GM18951 (cell line): ENCODE results near the gene FMOD.
A peak's percentile ranks its signal among the peaks of the same experiment; 100 is the strongest.
"Not testable (repeated sequence)": the region's sequence is repeated elsewhere in the genome, so short reads cannot be mapped to it uniquely, and the experiment has no call there.

Source experiments
- POLR2A ChIP-seq: IDR thresholded peaks from 4 replicates; pipeline ENCODE4 v1.6.1; 2011; ENCODE audit warnings: mild to moderate bottlenecking; ENCODE audit not compliant: insufficient read length, insufficient read depth; ENCODE audit errors: extremely low read depth
- in situ Hi-C: fragments of 300-500 bp; cut with MboI; formaldehyde crosslinking; loops from one replicate; pipeline ENCODE4 v1.12.0; 2022; ENCODE audit warnings: low sequenced_read_pairs, mixed read lengths, inconsistent platforms; ENCODE audit not compliant: unreplicated experiment

Gene FMOD

GRCh38 chr1:203326830-203327683 lies 23.9 kb downstream of the FMOD start:
- in situ Hi-C loops = no loop called here
- TF ChIP-seq POLR2A = peak; percentile 80

GRCh38 chr1:203325418-203326091 lies 25.4 kb downstream of the FMOD start:
- in situ Hi-C loops = no loop called here
- no peak for TF ChIP-seq POLR2A

GRCh38 chr1:203325026-203325417 lies 25.9 kb downstream of the FMOD start:
- peak; percentile 74 for TF ChIP-seq POLR2A
- in situ Hi-C loops = no loop called here

GRCh38 chr1:203324105-203325025 lies 26.6 kb downstream of the FMOD start:
- TF ChIP-seq POLR2A = no peak
- in situ Hi-C loops = no loop called here

GRCh38 chr1:203323587-203323986 lies 27.3 kb downstream of the FMOD start:
- no peak for TF ChIP-seq POLR2A
- in situ Hi-C loops = no loop called here

- no peak for TF ChIP-seq POLR2A
- in situ Hi-C loops = no loop called here
Measured at GRCh38 chr1:203322500-203323179, 28.3 kb downstream of the FMOD start.

GRCh38 chr1:203321273-203322052 lies 29.5 kb downstream of the FMOD start:
- TF ChIP-seq POLR2A = peak; percentile 33
- in situ Hi-C loops = no loop called here

- TF ChIP-seq POLR2A = no peak
- in situ Hi-C loops = no loop called here
Measured at GRCh38 chr1:203320591-203321272, 30.2 kb downstream of the FMOD start.

- TF ChIP-seq POLR2A = no peak
Measured at GRCh38 chr1:203318229-203318517, 32.7 kb downstream of the FMOD start.

GRCh38 chr1:203317429-203318228 lies 33.3 kb downstream of the FMOD start:
- in situ Hi-C loops = no loop called here
- TF ChIP-seq POLR2A = no peak

More at GRCh38 chr1:203318229-203318517, 32.7 kb downstream of the FMOD start:
- in situ Hi-C loops = no loop called here

- no peak for TF ChIP-seq POLR2A
- in situ Hi-C loops = no loop called here
Measured at GRCh38 chr1:203316626-203317093, 34.3 kb downstream of the FMOD start.

GRCh38 chr1:203314025-203314759 lies 36.7 kb downstream of the FMOD start:
- in situ Hi-C loops = not testable (repeated sequence)
